Effector CD8-positive, alpha-beta T cell (primary cell): ENCODE measurements around the gene KLF9.

ENCODE experiments used
- DNase-seq: peaks from one replicate; lab custom pipeline; 2025; lab: John Stamatoyannopoulos, UW

Gene KLF9

GRCh38 chr9:70367305-70367930 lies 47.0 kb downstream of the KLF9 start:
- no peak for DNase-seq

GRCh38 chr9:70363760-70364159 lies 50.7 kb downstream of the KLF9 start:
- no peak for DNase-seq

GRCh38 chr9:70362952-70363351 lies 51.5 kb downstream of the KLF9 start:
- DNase-seq: no peak

- no peak for DNase-seq
Measured at GRCh38 chr9:70355801-70356200, 58.7 kb downstream of the KLF9 start.

GRCh38 chr9:70352802-70353201 lies 61.7 kb downstream of the KLF9 start:
- no peak for DNase-seq

- no peak for DNase-seq
Measured at GRCh38 chr9:70352356-70352755, 62.1 kb downstream of the KLF9 start.

GRCh38 chr9:70347046-70347445 lies 67.4 kb downstream of the KLF9 start:
- no peak for DNase-seq

- no peak for DNase-seq
Measured at GRCh38 chr9:70340572-70340971, 73.9 kb downstream of the KLF9 start.
